Activated T-cell treated with anti-CD3 and anti-CD28 coated beads for 48 hours (primary cell): ENCODE data around the gene RHOBTB3.

Experiments used
- DNase-seq: peaks from one replicate; pipeline ENCODE4 v3.0.0-alpha.2; 2020; ENCODE audit warnings: low read depth

RHOBTB3 gene

GRCh38 chr5:95768731-95769130 lies 37.6 kb downstream of the RHOBTB3 start:
- no peak for DNase-seq

- no peak for DNase-seq
These were observed 39.9 kb downstream of the RHOBTB3 start for GRCh38 chr5:95770830-95771708.

DNA sequence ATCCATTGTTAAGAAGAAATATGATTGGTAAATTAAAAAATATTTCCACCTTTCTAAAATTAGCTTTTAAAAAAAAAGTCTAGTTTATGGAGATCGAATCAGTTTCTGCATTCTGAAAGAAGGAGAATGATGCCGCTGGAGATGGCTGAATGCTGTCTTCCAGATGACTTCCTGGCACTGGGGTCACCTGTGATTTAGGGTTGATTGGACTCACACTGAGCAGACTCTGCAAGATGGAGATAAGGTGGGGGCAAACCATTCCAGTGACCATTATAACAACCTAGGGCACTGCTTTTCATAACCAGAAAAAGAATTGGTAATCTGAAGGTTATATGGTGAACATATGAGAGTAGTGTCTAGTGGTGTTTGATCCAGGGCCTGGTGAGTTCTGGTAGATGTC lies 40.8 kb downstream of the RHOBTB3 start:
- no peak for DNase-seq

DNA sequence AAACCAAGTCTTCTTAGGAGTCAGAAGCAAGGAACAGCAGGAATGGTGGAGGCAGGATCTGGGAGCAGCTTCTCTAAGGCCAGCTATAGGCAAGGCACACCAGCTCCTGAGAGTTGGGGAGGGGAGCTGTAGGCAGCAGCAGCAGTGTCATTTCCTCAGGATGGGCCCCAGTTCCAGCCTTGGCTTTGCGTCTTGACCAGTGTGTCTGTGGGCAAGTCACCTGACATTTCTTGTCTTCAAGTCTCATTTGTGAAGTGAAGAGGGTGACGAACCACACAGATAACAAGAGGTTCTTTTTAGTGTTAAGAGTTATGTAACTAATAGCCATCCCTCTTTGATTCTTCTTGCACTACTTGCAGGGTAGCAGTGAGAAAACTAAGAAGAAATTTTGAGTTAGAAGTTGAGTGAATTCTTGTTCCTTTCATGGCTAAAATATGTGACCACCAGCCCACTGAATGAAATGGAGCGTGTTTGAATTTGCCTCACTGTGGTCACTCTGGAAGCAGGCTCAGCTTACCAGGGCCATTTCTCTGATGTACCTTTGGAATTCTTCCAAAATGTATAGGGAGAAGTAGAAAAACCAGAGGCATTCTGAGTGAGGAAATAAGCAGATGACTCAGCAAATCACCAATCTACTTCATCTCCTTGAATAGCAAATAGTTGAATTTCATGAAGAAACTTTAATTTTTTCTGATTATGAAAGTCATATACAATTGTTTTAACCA lies 42.4 kb downstream of the RHOBTB3 start:
- DNase-seq, result no peak

DNA sequence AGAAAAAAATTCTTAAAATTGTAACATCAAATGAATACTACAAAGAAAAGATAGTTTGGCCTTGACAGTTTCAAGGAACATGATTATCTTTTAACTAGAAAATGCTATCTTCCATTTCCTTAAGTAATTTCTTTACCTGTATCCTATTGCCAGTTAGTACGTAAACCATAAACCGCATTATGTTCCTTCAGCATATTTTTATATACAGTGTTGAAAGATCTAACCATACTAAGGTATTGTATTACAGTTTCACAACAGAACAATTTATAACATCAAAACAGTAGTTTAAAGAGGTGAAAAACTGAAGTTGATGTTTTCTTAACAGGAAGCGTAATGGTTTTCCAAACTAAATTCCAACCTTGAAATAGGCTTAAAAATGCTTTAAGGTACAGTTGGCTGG lies 46.3 kb downstream of the RHOBTB3 start:
- no peak for DNase-seq

DNA sequence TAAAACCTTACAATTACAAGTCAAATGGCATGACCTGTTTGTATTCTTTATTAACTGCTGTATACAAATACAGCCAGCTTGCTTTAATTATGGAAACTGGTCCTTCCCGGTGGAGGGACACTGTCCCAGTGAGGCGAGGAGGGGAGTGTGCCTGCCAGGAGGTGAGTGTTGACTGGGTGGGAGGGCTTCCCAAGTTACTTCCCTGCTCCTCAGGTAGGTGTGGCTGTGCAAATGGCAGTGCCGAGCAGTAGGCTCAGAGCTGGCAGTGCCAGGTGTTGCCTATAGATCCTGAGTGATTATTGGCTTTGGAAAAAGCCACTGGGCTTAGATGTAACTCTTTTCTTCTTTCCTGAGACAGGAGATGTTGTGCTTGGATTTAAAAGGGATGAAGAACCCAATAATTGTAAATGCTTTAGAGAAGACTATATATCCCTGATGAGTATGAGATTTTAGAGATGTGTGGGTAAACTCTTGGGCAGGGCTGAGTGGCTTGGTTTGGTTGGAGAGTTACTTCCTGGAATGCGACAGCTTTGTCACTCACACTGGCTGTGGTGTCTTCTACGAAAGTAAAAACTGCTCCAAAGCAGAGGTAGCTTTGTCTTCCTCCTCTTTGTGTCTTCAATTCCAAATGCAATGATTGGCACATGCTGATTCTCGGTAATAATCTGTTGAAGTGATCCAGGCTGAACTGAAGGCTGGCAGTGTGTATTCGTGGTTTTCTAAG lies 47.7 kb downstream of the RHOBTB3 start:
- DNase-seq, result no peak

DNA sequence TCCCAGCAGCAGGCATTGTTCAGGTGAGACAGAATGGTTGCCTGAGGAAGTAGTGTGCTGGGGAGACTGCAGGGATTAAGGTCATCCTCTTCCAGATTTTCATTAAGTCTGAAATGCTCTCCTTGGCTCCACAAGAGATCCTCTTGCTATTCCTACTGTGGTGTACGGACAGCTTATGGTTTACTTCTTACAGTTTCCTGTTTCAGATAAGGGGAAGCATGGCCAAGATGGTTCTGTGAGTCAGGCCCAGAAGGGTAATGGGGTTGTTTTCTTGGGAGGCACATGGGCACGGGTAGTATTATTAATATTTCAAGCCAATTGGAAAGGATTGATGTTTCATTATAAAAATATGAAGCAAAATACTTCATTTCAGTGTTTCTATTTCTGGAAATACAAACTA lies 48.5 kb downstream of the RHOBTB3 start:
- no peak for DNase-seq

DNA sequence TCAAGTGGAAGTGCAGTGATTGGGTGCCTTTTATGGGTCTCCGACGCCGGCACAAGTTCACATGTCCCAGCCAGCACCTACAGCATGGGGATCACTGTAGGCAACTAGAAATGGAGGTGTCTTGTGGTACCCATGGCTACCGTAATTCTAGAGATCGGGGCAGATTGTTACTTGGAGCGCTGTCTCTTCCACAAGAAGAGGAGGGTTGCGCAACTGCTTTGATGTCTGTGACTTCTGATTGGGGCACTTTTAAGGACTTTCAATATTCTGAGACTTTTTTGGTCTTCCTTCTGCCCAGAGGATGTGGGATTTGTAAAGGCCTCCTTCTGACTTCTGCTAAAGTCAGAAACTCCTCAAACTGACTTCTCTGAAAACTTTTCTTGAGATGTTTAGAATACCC lies 49.5 kb downstream of the RHOBTB3 start:
- no peak for DNase-seq

DNA sequence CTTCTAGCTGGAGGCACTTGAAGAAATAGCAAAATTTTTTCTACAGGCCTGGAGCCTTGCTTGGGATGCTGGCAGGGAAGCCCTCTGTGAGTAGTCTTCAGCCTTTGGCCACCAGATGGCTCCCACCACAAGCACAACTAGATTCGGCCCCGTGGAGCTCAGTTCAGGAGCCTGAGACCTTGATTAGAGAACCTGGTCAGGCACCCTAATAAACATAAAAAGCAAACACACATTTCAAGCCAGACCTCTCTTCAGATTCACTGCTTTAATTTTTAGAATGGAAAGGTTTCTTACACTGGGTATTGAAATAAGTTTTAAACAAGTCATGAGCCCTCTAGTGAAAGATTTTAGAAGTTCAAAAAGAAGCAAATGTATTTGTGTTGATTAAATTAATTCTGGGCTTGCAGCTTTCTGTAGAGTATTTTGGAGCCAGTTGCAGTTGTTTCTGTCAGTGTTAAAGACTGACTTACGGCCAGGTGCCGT lies 50.0 kb downstream of the RHOBTB3 start:
- peak; percentile 60 for DNase-seq

DNA sequence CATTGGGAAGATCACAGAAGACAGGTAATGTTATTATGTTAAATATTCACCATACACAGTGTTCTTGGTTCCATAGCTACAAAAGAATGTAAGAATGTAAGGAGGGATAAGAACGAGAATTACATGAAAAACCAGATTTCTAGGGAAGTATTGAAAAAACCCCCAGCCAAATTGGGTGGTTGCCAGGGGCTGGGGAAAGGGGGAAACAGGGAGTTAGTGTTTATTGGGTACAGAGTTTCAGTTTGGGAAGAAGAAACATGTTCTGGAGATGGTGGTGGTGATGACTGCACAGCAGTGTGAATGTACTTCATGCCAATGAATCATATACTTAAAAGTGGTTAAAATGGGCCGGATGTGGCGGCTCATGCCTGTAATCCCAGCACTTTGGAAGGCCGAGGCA lies 51.0 kb downstream of the RHOBTB3 start:
- no peak for DNase-seq

GRCh38 chr5:95783661-95784060 lies 52.5 kb downstream of the RHOBTB3 start:
- DNase-seq, result no peak

GRCh38 chr5:95784514-95785302 lies 53.6 kb downstream of the RHOBTB3 start:
- no peak for DNase-seq

DNA sequence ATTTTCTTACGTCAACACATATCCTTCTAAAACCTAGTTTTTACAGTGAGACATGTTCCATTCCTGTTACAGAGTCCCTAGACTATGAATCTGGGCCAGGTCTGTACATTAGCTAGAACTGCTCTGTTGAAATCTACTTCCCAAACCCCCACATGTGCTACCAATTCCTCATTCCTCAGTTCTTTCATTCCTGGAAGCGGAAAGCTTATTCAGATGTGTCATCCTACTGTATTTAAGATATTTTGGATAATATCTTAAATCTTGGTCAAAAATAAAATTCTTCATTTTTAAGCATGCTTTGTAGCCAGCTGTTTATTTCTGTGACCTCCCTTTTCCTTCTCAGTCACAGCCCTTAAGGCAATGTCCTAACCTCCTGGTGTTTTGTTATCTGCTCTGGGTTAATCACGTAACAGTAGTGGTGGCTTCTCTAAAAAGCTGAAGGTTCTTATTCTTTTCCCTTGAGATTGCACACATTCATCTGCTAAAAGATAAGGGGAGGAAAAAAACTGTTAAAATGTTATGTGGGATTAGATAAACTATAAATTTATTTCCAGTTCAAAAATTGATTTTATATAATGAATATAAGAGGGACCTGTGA lies 55.8 kb downstream of the RHOBTB3 start:
- DNase-seq, result no peak

DNA sequence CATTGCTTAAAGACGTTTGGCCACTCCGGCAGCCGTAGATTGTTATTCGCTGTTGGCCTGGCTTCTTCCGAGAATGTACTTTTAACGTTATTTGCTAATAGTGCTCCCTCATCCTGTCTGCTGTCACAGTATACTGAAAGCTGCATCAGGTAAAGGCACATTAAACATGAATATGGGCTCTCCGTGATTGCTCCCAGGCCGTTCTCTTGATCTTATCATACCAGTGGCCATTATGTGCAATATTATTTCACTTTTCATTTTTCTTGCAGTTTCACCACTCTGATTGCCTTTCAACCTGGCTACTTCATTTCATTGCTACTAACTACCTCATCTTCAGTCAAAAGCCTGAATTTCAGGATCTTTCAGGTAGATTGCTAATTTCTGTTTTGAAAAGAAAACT lies 57.4 kb downstream of the RHOBTB3 start:
- DNase-seq, result no peak

DNA sequence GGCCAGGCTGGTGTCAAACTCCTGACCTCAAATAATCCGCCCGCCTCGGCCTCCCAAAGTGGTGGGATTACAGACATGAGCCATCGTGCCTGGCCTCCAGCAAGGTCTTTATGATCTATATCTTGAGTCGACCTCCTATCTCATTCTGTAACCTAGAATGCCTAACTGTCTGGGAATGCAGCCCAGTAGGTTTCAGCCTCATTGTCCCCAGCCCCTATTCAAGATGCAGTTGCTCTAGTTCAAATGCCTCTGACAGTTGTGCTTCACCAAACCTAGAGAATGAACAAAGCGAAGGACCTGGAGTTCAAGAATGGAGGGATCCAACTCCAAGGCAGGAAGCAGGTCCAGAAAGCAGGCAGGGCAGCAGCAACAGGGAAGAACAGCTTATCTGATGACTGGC lies 60.6 kb downstream of the RHOBTB3 start:
- DNase-seq, result no peak

DNA sequence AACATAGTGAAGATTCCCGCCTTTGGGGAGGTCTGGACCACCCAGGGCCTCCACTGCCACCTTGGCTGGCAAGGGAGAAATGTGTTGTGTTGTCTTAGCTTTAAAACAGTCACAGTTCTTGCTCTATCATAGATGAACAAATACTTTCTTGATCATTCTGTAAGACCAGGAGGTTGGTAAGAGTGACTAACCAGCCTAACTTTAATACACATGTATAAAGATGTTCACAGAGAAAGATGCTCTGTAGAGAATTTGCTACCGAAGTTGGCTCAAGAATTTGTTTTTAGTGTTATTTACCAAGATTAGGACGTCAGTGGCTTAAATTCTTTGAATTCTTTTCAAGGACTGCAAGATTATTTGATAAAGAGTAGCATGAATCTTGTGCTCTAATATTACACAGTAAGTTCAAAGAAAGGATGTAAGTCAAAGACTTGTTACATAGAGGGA lies 63.0 kb downstream of the RHOBTB3 start:
- DNase-seq, result no peak

DNA sequence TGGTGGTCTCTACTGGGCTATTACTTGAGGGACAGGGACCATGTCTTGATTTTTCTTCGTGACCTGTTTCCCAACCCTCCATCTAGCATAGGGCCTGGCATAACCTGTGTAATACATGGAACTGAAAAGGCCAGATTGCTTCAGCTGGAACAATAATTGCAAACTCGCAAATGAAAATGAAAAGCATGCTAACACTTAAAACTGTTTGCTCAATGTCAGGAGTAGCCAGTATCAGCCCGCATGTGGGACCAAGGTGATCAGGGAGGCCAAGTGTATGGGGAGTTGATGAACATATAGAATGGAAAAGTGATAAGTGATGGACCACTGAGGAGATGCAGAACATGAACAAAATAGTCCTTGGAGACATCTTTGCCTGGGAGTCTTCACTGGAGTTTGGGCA lies 66.2 kb downstream of the RHOBTB3 start:
- no peak for DNase-seq

DNA sequence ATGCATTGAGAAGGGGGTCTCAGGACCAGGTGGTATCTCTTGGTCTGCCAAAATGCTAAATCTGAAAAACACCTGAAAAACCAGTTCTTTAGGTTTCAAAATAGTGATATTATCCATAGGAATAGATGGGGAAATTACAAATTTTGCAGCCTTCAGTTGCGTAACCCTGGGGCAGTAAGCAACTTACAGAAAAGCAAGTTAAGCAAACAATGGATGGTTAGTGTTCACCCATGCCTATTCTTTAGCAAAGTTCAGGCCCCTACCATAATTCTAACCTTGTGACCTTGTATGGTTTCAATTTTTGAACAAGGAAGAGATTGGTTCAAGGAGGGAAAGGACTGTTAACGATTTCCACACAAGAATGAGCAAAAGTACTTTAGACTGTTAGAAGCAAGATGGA lies 66.9 kb downstream of the RHOBTB3 start:
- DNase-seq, result no peak

DNA sequence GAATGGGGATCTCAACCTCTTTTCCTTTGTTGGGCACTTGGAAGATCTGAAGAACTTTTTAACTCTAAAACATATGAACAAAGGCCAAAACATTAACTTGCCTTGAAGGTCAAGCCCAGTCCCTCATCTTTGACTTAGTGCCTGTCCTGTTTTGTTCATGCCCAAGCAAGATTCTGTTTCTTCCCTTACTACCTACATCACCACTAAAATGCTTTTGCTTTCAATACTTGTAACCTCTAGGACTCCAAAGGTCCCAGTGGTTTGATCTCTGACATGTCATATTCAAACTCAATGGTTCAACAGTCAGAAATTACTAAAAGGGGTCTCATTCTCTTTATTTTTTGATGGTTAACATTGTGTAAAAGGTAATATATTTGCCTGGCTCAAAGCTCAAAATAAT lies 67.4 kb downstream of the RHOBTB3 start:
- no peak for DNase-seq

- no peak for DNase-seq
These were observed 68.2 kb downstream of the RHOBTB3 start for GRCh38 chr5:95799191-95799835.

DNA sequence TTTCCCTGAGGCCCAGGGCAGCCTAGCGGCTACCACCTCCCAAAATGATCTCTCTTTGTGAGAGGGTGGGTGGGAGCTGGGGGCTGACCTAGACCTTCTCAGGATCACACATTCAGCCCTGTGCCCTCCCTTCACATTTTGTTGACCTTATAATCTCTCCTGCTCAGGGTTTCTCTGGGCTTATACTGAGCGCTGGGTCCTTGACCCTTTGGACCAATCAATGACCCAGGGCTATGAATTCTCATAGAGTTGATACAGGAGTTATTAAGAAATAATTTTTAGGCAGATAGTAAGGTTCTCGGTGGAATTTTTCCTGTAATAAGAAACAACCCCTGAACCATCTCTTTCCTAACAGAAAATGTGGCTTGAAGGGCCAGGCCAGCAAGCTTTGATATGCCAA lies 69.4 kb downstream of the RHOBTB3 start:
- no peak for DNase-seq
